GM19452 (cell line): ENCODE results near the gene KLK11.

Experiments used
- ATAC-seq: cut with Tn5 transposase; IDR thresholded peaks from one replicate; pipeline ENCODE4 v1.9.1; 2021; ENCODE audit not compliant: unreplicated experiment

The KLK11 gene

DNA sequence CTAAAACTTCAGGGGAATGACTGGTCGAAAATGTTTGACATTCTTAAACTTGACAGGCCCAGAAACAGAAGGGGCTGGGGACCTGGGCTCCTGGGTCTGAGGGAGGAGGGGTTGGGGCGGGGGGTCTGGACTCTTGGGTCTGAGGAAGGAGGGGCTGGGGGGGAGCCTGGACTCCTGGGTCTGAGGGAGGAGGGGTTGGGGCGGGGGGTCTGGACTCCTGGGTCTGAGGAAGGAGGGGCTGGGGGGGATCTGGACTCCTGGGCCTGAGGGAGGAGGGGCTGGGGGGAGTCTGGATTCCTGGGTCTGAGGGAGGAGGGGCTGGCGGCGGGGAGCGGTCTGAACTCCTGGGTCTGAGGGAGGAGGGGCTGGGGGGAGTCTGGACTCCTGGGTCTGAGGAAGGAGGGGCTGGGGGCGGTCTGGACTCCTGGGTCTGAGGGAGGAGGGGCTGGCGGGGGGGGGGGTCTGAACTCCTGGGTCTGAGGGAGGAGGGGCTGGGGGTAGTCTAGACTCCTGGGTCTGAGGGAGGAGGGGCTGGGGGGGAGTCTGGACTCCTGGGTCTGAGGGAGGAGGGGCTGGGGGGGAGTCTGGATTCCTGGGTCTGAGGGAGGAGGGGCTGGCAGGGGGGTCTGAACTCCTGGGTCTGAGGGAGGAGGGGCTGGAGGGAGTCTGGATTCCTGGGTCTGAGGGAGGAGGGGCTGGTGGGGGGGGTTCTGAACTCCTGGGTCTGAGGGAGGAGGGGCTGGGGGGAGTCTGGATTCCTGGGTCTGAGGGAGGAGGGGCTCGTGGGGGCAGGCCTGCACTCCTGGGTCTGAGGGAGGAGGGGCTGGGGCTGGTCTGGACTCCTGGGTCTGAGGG, 51.5 kb downstream of the KLK11 start:
- no peak for ATAC-seq

DNA sequence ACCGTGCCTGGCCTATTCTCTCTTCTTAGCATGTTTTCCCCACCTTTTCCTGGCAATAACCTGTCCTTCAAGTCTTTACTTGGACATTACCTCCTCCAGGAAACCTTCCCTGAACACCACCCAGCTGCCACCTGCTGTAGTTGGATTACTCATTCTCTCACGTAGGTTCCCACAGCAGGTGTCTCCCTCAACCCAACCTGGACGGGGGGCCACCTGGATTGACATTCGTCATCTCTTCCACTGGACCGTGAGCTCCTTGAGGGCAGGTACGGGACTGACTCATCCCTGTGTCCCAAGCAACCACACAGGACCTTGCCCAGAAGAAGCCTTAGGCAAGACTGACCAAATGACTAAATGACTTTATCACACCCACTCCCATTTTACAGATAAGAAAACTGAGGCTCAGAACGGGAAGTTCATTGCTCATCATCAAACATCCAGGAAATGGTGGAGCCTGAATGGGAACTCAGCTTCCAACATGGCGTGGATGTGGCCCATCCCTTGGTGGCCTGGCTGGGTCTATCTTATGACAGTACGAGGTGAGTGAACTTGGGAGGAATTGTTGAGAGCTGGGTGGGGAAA, 53.5 kb downstream of the KLK11 start:
- ATAC-seq: no peak
